Immature natural killer cell (primary cell): ENCODE data around the gene AGBL1. TPM values are rescaled to one million over a fixed set of nuclear protein-coding genes. Genes with fewer than 3 reads are reported as not detected.

Experiments used
- DNase-seq, 3 donors: peaks; one replicate each; pipeline ENCODE4 v3.0.0; 2022; ENCODE audit warnings: mixed read lengths in 1 of 3
- H3K27ac Mint-ChIP-seq, 6 donors: one replicate each; pipeline ENCODE4 v1.8.0; 2020; ENCODE audit warnings: mixed read lengths in 6 of 6, mild to moderate bottlenecking in 5 of 6, inconsistent platforms in 4 of 6, moderate library complexity in 3 of 6
- H3K27me3 Mint-ChIP-seq, 3 donors: one replicate each; pipeline ENCODE4 v1.8.0; 2020 to 2021; ENCODE audit warnings: low read depth in 3 of 3, mild to moderate bottlenecking in 3 of 3, mixed read lengths in 3 of 3, moderate library complexity in 3 of 3, inconsistent platforms in 1 of 3
- H3K36me3 Mint-ChIP-seq, 3 donors: one replicate each; pipeline ENCODE4 v1.8.0; 2020; ENCODE audit warnings: mixed read lengths in 3 of 3, inconsistent platforms in 2 of 3, mild to moderate bottlenecking in 2 of 3
- H3K4me1 Mint-ChIP-seq, 2 donors: one replicate each; pipeline ENCODE4 v1.8.0; 2020; ENCODE audit warnings: inconsistent platforms in 2 of 2, mild to moderate bottlenecking in 2 of 2, mixed read lengths in 2 of 2, moderate library complexity in 1 of 2
- H3K4me3 Mint-ChIP-seq, 5 donors: one replicate each; pipeline ENCODE4 v1.8.0; 2020; ENCODE audit warnings: mild to moderate bottlenecking in 5 of 5, mixed read lengths in 5 of 5, inconsistent platforms in 3 of 5, moderate library complexity in 3 of 5
- H3K9me3 Mint-ChIP-seq, 6 donors: one replicate each; pipeline ENCODE4 v1.8.0; 2020; ENCODE audit warnings: mild to moderate bottlenecking in 6 of 6, mixed read lengths in 6 of 6, inconsistent platforms in 4 of 6, moderate library complexity in 3 of 6
- polyA plus RNA-seq, 3 donors: library from polyadenylated mRNA; unstranded; fragments of 300-500 nt; fragmentation: Illumina TruSeq; gene quantifications; one replicate each; pipeline ENCODE4 v1.2.3, GENCODE V29; 2021

The AGBL1 gene
- polyA plus RNA-seq, 3 donors from 2014 or later: not detected

DNA sequence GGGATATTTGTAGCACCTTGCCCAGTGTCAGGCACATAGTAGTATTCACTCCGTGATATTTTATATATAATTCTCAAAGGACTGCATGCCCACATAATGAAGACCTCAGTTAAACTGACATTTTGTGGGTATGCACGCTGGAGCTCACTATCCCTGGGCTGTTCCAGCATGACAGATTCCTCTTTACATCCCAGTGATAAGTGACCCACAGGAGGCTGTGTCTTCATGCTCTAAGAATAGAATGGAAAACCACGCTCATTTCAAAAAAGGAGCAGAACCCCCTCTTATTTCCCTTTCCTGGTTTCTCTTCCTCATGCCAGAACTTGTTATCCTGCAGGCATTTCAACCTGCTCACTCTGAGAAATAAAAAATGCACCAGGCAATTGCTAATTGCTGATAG, 717.5 kb downstream of the AGBL1 start:
- Mint-ChIP-seq H3K27me3 (peaks cover 0 to 4% (median 0%) of the 10 kb centered on the region in 3 donors), H3K4me1 (no peaks in the 10 kb centered on the region)

DNA sequence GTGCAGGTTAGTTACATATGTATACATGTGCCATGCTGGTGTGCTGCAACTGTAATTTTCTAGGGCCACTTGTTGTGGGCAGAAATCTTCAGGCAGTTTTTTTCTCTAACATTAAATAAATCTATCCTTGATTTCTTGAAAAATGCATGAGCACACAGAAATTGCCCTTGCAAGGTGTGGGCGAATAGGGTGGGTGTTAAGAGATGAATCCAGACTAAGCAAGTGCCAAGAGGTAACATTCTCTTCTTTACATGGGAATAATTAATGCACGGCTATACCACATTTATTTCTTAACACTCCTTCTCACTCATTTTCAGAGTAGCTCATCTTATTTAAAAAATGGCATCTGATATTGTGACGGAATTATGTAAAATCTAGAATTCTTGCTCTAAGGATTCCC, 719.6 kb downstream of the AGBL1 start:
- Mint-ChIP-seq H3K27me3 (peaks cover 0 to 2% (median 2%) of the 10 kb centered on the region in 3 donors), H3K9me3 (no peaks in the 10 kb centered on the region), H3K36me3 (no peaks in the 10 kb centered on the region), H3K4me3 (no peak overlapping the region), H3K4me1 (no peaks in the 10 kb centered on the region), H3K27ac (no peak overlapping the region)
- no peak for DNase-seq

More for the DNA sequence above, 717.5 kb downstream of the AGBL1 start:
- H3K27ac Mint-ChIP-seq: no peak overlapping the region
- no peak for DNase-seq
- H3K9me3 Mint-ChIP-seq: peaks cover 0 to 2% (median 0%) of the 10 kb centered on the region in 6 donors
- no peaks in the 10 kb centered on the region for H3K36me3 Mint-ChIP-seq
- no peak overlapping the region for H3K4me3 Mint-ChIP-seq

DNA sequence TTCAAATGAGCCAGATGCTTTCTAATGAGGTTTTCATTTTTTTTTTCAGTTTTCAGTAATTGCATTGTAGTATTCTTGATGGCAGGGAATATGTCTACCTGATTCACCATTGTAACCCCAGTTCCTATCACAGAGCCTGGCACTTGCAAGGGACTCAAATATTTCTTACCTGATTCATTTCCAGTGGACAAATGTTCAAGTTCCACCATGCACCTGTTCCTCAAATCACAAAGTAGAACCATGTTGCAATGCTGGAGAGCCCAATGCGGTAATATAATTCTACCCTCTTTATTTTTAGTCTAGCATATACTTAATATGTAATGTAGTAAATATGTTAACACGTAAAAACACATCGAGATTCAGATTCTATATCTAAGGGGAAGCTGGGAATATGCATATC, 722.6 kb downstream of the AGBL1 start:
- Mint-ChIP-seq H3K27me3 (peaks cover 0 to 2% (median 2%) of the 10 kb centered on the region in 3 donors), H3K4me3 (no peak overlapping the region), H3K27ac (no peak overlapping the region), H3K4me1 (no peaks in the 10 kb centered on the region), H3K9me3 (peaks cover 0 to 3% (median 0%) of the 10 kb centered on the region in 6 donors), H3K36me3 (no peaks in the 10 kb centered on the region)
- no peak for DNase-seq

DNA sequence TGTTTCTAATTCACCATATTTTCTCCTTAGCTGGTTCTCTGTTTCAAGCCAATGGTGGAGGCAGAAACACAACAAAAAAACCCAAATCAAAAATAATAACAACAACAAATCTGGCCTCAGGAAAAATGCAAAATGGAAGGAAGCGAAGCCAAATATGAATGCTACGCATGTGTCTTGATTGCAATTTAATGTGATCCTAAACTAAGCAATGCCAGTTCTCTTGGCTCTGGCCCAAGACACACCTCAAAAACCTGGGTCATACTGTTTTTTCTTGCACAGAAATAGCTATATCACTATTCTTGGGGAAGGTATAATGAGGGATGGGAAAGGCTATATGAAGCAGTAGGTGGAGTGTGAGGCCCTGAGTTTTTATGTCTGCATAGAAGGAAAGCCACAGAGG, 724.7 kb downstream of the AGBL1 start:
- peaks cover 0 to 3% (median 0%) of the 10 kb centered on the region in 6 donors for H3K9me3 Mint-ChIP-seq
- H3K4me3 Mint-ChIP-seq: no peak overlapping the region
- H3K36me3 Mint-ChIP-seq: no peaks in the 10 kb centered on the region
- H3K27me3 Mint-ChIP-seq: peaks cover 0 to 2% (median 2%) of the 10 kb centered on the region in 3 donors
- DNase-seq: no peak
- H3K4me1 Mint-ChIP-seq: no peaks in the 10 kb centered on the region
- H3K27ac Mint-ChIP-seq: no peak overlapping the region

DNA sequence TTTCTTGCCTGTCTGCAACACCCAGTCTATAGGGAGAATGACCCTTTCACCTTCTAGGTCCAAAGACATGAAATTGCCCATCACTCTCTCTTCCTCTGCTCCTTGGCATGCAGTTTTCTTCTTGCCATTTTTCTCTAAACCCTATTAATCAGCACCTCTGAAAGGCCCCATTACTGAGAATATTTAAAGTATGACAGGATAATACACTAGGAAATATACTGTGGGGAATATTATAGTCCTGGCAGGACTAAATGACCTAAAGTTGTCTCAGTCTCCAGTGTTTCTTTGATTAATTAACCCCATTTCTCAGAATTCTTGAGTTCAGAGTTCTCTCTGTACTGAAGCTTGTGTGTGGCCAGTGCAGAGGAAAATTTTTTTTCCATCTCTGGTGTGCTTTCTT, 730.7 kb downstream of the AGBL1 start:
- peaks cover 0 to 2% (median 0%) of the 10 kb centered on the region in 3 donors for H3K27me3 Mint-ChIP-seq
- H3K4me3 Mint-ChIP-seq: no peak overlapping the region
- H3K36me3 Mint-ChIP-seq: no peaks in the 10 kb centered on the region

DNA sequence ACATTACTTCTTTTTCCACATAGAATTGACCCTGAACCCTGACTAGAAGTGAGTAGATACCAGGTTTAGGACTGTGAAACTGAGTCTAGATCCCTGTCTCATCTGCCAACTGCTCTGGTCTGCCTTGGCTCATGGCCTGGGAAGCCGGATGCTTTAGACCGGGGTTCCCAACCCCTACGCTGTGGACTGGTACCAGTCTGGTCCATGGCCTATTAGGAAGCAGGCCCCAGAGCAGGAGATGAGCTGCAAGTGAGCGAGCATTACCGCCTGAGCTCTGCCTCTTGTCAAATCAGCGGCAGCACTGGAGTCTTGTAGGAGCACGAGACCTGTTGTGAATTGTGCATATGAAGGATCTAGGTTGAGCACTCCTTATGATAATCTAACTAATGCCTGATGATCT, 734.2 kb downstream of the AGBL1 start:
- H3K4me1 Mint-ChIP-seq: no peaks in the 10 kb centered on the region
- H3K9me3 Mint-ChIP-seq: peaks cover 0 to 6% (median 2%) of the 10 kb centered on the region in 6 donors
- H3K36me3 Mint-ChIP-seq: no peaks in the 10 kb centered on the region
- no peak overlapping the region for H3K4me3 Mint-ChIP-seq
- H3K27me3 Mint-ChIP-seq: peaks cover 0 to 3% (median 0%) of the 10 kb centered on the region in 3 donors
- DNase-seq: no peak
- H3K27ac Mint-ChIP-seq: no peak overlapping the region

More for the DNA sequence above, 730.7 kb downstream of the AGBL1 start:
- no peak for DNase-seq
- Mint-ChIP-seq H3K4me1 (no peaks in the 10 kb centered on the region), H3K9me3 (peaks cover 0 to 2% (median 0%) of the 10 kb centered on the region in 6 donors), H3K27ac (no peak overlapping the region)

DNA sequence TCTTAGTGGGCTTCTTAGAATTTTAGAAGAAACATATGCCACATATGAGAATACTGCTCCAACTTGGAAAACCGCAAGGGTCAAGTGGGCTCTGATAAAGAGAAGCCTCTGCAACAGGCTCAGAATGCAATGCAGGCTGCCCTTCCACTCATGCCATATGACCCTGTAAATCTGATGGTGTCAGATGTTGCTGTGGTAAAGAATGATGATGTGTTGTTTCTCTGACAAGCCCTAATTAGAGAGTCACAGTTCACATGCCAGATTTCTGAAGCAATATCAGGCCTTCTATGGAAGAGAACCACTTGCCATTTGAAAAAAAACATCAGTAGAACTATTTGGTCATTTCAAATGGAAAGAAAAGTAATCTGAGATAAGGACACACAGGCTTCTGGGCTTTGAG, 749.6 kb downstream of the AGBL1 start:
- no peaks in the 10 kb centered on the region for H3K36me3 Mint-ChIP-seq
- no peak overlapping the region for H3K4me3 Mint-ChIP-seq
- H3K27me3 Mint-ChIP-seq: peaks cover 0 to 3% (median 2%) of the 10 kb centered on the region in 3 donors
- no peak overlapping the region for H3K27ac Mint-ChIP-seq
- no peaks in the 10 kb centered on the region for H3K4me1 Mint-ChIP-seq
- peaks cover 0 to 6% (median 3%) of the 10 kb centered on the region in 6 donors for H3K9me3 Mint-ChIP-seq
- DNase-seq: no peak

DNA sequence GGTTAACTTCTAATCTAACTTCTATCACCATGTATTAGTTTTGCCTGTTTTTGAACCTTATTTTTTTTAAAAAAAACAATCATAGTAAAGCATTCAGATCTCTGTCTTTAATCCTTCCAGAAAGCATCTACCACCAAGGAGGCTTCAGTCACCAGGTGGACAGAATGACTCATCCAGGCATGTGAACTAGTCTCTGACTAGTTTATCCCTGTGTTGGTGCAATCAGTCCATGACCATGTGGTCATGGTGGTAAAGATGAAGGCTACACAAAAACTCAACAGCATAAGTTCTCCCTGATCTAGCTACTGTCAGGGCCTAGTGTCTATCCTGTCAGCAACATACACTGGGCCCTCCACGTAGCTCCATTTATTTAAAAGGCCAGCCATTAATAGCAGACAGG, 750.6 kb downstream of the AGBL1 start:
- H3K27me3 Mint-ChIP-seq: no peaks in the 10 kb centered on the region
- no peaks in the 10 kb centered on the region for H3K36me3 Mint-ChIP-seq
- H3K27ac Mint-ChIP-seq: no peak overlapping the region
- H3K4me3 Mint-ChIP-seq: no peak overlapping the region
- DNase-seq: no peak
- H3K9me3 Mint-ChIP-seq: peaks cover 0 to 6% (median 2%) of the 10 kb centered on the region in 6 donors
- H3K4me1 Mint-ChIP-seq: no peaks in the 10 kb centered on the region

DNA sequence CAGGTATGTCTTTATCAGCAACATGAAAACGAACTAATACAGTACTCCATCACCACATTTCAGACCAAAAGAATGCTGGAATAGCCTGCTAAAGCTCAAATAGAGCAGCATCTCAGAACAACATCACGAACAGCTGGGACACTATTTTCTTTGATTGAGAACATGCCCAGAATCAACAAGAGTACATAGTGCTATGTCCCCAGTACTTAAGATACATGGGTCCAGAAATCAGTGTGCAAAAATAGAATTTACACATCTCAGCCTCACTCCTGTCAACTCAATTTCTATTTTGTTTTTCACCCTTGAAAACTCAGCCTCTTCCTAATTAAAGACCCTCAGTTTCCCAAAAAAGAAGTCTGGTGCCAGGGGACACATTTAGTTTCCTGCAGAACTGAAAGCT, 753.9 kb downstream of the AGBL1 start:
- peaks cover 0 to 2% (median 0%) of the 10 kb centered on the region in 3 donors for H3K27me3 Mint-ChIP-seq
- H3K27ac Mint-ChIP-seq: no peak overlapping the region

DNA sequence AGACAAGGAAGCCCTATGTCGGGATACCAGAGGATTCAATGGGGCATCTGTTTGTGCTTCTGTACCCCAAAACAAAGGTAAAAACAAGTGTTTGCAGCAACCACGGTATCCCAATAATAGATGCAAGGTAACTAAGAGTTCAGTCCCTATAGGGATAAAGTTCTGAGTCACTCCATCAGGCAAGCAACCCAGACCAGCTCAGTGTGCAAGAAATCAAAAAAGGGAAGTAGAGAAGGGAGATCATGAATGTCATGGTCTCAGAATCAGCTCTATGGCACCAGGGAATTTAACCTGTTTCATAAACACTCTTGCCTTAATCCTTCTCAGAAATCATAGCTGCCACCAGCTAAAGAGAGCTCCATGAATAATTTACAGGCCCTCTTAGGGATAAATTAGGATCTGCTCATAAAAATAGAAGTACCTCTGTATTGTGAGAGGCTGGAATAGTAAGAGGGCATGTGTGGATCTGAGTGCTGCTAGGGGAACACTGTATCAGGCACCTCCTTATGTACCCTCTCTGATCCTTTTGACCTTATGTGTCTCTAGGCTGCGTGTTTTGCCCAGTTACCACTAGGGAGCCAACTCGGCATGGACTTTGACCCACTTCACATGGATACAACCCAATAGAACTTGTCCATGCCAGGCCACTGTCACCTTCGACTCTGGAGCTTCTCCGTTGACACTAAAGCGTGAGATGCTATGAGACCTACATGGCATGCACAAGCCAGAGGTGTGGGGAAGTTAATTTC, 754.6 kb downstream of the AGBL1 start:
- DNase-seq: no peak
- Mint-ChIP-seq H3K9me3 (peaks cover 0 to 6% (median 2%) of the 10 kb centered on the region in 6 donors), H3K27ac (no peak overlapping the region), H3K4me1 (no peaks in the 10 kb centered on the region), H3K4me3 (no peak overlapping the region), H3K36me3 (no peaks in the 10 kb centered on the region), H3K27me3 (peaks cover 0 to 2% (median 0%) of the 10 kb centered on the region in 3 donors)

More for the DNA sequence above, 753.9 kb downstream of the AGBL1 start:
- H3K9me3 Mint-ChIP-seq: peaks cover 0 to 6% (median 2%) of the 10 kb centered on the region in 6 donors
- no peaks in the 10 kb centered on the region for H3K4me1 Mint-ChIP-seq
- H3K36me3 Mint-ChIP-seq: no peaks in the 10 kb centered on the region
- no peak for DNase-seq
- no peak overlapping the region for H3K4me3 Mint-ChIP-seq

DNA sequence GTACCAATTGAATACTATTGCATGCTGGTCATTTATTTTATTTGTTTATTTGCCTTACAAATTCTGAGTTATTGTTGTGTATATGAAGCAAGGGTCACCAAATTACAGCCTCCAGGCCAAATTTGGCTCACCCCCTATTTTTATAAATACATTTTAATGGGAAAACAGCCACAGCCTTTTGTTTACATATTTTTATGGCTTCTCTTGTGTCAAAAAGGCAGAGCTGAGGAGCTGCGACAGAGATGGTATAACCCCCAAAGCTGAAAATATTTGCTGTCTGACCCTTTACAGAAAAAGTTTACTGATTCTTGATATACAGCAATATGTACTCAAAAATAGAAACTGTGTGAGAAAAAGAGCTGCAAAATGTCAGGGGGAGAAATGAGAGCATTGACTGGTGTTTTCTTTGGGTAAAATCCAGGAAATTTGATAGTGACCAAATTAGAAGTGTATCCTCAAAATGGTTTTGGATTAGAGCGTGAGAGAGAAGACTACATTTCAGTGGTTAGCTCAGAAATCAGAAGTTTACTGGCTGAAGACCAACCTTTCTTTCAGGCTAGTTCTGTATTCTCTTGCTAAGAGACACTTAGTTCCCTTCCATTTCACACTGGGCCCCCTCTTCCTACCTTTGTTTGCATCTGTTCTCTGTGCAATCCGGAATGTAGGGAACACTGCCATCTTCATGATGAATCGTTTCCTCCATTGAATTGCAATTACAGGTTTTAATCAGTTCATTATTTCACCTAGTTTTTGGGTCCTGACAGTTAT, 757.8 kb downstream of the AGBL1 start:
- H3K4me1 Mint-ChIP-seq: no peaks in the 10 kb centered on the region
- DNase-seq: no peak
- no peak overlapping the region for H3K4me3 Mint-ChIP-seq
- H3K36me3 Mint-ChIP-seq: no peaks in the 10 kb centered on the region
- peaks cover 0 to 6% (median 2%) of the 10 kb centered on the region in 6 donors for H3K9me3 Mint-ChIP-seq
- no peak overlapping the region for H3K27ac Mint-ChIP-seq
- H3K27me3 Mint-ChIP-seq: peaks cover 0 to 4% (median 2%) of the 10 kb centered on the region in 3 donors

DNA sequence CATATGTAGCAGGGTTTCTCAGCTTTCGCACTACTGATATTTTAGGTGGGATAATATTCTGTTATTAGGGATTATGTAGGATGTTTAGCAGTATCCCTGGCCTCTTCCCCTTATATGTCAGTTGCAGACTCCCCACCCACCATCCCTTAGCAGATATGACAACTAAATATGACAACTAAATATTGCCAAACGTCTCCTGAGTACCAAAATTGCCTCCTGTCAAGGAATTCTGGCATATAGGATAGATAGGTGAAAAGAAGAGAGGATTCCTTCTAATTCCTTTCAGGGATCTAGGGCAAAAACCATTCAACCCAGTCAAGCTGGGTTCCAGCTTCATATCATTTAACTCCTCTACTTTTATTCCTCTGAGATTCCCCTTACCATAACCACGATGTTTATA, 759.8 kb downstream of the AGBL1 start:
- Mint-ChIP-seq H3K27me3 (peaks cover 0 to 4% (median 2%) of the 10 kb centered on the region in 3 donors), H3K9me3 (peaks cover 0 to 8% (median under 1%) of the 10 kb centered on the region in 6 donors), H3K27ac (no peak overlapping the region), H3K4me3 (no peak overlapping the region), H3K4me1 (no peaks in the 10 kb centered on the region), H3K36me3 (no peaks in the 10 kb centered on the region)
- no peak for DNase-seq

DNA sequence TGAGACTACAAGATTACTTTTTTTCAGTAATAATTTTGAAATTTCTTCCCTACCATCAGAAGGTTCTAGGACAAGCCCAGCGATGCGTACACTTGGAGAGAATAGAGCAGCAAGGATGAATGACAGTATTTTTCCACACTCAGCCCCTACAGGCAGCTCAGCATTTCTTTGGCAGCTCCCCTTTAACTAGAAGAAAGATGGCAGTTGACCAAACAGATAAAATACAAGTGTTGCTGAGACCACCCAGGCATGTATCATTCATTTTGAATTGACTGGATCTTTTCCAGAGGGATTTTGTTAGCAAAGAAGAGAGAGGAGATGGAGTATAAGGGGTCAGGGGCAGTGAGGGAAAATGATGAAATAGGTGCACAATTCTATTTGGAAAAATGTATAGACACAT, 761.3 kb downstream of the AGBL1 start:
- DNase-seq: no peak
- Mint-ChIP-seq H3K27me3 (peaks cover 0 to 4% (median 2%) of the 10 kb centered on the region in 3 donors), H3K27ac (no peak overlapping the region), H3K4me3 (no peak overlapping the region), H3K4me1 (no peaks in the 10 kb centered on the region), H3K36me3 (no peaks in the 10 kb centered on the region), H3K9me3 (peaks cover 0 to 8% (median 2%) of the 10 kb centered on the region in 6 donors)

DNA sequence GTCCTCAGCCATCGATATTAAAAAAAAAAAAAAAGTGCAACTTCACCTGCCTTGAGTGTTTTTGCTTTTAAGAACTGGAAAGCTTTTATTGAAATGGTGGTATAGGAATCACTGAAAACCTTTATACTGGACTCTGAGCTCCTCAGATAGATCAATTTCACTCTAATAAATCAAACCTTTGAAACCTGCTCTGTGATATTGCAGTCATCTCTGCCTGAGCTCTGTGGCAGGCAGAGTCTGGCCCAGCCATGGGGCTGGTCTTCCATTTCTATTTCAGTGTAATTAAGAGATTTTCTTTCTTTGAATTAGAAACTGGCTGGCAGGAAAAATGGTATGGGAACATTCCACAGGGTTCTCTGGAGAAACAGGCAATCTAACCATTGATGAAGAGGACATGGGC, 762.5 kb downstream of the AGBL1 start:
- Mint-ChIP-seq H3K9me3 (peaks cover 0 to 11% (median 2%) of the 10 kb centered on the region in 6 donors), H3K27me3 (peaks cover 0 to 4% (median 2%) of the 10 kb centered on the region in 3 donors), H3K36me3 (no peaks in the 10 kb centered on the region), H3K4me1 (no peaks in the 10 kb centered on the region), H3K4me3 (no peak overlapping the region), H3K27ac (no peak overlapping the region)
- DNase-seq: no peak
